Jurkat, Clone E6-1 (cell line): ENCODE data around the gene CUBN.

ENCODE experiments used
- DNase-seq: peaks from one replicate; pipeline ENCODE4 v3.0.0-alpha.2; 2011; ENCODE audit warnings: low read depth, low spot score
- H3K4me3 ChIP-seq: 2 replicates; pipeline ENCODE4 v1.5.1; 2011; ENCODE audit warnings: mild to moderate bottlenecking, low read length, control low read depth, moderate library complexity

CUBN gene

GRCh38 chr10:16910793-16911164 lies 218.8 kb downstream of the CUBN start:
- DNase-seq = no peak
- H3K4me3 ChIP-seq = no peak overlapping the region

GRCh38 chr10:16909961-16910792 lies 219.4 kb downstream of the CUBN start:
- no peak for DNase-seq
- no peak overlapping the region for H3K4me3 ChIP-seq

- no peak overlapping the region for H3K4me3 ChIP-seq
- DNase-seq = no peak
Measured at GRCh38 chr10:16909271-16909767, 220.3 kb downstream of the CUBN start.

DNA sequence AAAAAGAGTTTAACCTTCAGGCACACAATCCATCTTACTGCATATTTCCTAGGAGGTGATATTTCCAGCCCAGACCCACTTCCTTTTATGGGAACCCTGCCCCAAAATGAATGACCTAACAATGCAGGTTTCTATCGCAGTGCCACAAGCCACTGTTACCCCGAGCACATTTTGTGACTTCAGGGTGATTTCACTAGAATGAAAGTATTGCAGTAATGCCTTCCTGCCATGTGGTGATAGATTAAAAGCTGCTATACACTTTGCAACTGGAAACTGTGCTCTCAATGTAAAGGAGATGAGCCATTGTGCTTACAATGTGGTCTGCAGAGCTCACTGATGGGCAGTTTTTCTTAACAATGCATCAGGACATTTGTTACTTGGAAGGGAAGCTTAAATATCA lies 221.9 kb downstream of the CUBN start:
- DNase-seq = no peak
- H3K4me3 ChIP-seq = no peak overlapping the region

- no peak for DNase-seq
- no peak overlapping the region for H3K4me3 ChIP-seq
Measured at GRCh38 chr10:16905320-16905719, 224.3 kb downstream of the CUBN start.

GRCh38 chr10:16904639-16905061 lies 225.0 kb downstream of the CUBN start:
- no peak overlapping the region for H3K4me3 ChIP-seq
- peak; percentile 33 for DNase-seq

DNA sequence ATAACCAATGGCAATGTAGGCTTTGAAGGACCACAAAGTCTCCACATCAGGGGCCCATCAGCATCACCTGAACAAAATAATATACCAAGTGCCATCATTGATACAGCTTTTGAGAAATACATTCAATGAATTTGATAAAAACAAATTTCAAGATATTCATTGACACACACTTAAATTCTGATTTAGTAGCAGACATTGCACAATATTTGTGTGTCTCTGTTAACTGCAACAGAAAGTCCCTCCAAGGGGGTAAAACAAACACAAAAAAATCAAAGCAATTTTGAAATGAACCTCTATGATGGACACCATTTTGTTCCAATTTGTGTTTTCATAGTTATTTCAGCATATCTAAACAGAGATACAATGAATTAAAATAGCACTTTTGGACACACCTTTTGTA lies 225.6 kb downstream of the CUBN start:
- DNase-seq = no peak

GRCh38 chr10:16902606-16903005 lies 227.0 kb downstream of the CUBN start:
- DNase-seq = no peak

More for the DNA sequence above, 225.6 kb downstream of the CUBN start:
- no peak overlapping the region for H3K4me3 ChIP-seq

GRCh38 chr10:16901106-16901505 lies 228.5 kb downstream of the CUBN start:
- DNase-seq = no peak
- H3K4me3 ChIP-seq = no peak overlapping the region

More at GRCh38 chr10:16902606-16903005, 227.0 kb downstream of the CUBN start:
- no peak overlapping the region for H3K4me3 ChIP-seq

- no peak for DNase-seq
- H3K4me3 ChIP-seq = no peak overlapping the region
Measured at GRCh38 chr10:16896993-16897392, 232.6 kb downstream of the CUBN start.

DNA sequence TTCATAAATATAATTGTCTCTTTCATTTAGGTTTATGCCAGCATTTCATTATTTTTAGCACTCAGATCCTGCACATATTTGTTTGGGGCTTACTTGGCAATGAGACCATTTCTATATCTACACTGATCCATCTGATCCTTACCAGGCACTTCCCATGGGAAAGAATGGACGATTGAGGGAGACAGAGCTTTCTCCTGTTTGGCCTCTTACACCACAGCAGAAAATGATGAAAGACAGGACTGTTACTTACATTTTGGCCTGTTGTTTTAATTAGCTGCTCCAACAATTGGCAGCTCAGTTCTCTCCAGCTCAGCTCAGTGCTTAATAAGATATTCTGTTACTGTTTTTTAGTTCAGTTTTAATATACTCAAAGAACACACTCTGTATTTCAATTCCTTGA lies 234.8 kb downstream of the CUBN start:
- H3K4me3 ChIP-seq = no peak overlapping the region
- DNase-seq = no peak

DNA sequence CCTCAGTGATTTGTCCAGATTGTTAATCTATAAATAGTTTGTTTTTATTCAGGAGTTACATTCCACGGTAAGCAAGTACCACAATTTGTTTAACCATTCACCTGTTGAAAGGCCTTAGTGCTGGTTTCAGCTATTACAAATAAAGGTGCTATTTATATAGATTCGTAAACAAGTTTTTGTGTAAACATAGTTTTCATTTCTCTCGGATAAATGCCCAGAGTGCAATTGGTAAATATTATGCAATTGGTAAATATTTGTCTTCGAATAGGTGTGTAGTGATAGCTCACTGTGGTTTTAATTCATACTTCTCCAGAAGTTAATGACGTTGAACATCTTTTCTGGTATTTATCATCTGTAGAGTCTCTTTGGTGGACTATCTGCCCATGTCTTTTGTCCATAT lies 235.9 kb downstream of the CUBN start:
- DNase-seq = no peak
- H3K4me3 ChIP-seq = no peak overlapping the region

DNA sequence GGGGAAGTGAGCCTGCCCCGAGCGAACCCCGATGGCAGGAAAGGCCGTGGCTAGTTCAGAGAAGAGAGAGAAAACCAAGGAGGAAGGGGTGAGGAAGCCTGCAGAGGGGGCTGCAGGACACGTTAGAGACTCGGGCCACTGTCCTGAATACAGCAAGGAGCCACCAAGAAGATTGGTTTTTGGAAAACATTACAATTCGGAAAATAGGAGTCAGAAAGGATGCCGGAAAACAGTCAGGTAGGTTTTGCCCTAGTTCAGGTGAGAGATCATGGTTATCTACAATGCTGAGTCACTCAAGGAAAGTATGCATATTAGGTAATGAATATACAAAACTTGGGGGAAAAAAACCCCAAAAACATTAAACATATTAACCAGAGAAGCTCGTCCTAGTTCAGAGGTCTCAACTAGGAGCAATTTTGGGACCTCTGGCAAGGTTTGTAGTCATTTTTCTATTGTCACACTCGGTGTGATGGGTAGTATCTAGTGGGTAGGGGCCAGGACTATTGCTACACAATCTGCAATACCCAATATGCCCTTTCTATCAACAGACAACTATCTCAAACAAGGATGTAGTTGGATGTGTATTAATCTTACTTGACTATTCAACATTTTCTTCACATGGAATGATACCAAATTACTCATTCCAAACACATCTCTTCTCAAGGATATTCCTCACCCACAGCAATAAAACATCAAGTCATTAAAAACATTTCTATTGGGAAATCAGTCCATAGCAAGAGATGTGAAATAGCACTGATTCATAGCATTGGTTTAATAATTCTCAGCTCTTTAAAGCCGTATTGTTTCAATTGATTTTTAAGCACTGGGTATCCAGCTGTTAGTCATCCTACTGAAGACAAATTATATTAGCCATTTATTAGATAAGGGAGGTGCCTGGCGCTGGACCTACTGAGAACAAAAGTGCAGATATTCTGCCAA lies 238.0 kb downstream of the CUBN start:
- H3K4me3 ChIP-seq = no peak overlapping the region
- DNase-seq = no peak

- no peak for DNase-seq
- H3K4me3 ChIP-seq = no peak overlapping the region
Measured at GRCh38 chr10:16890691-16891090, 238.9 kb downstream of the CUBN start.

- DNase-seq = no peak
- no peak overlapping the region for H3K4me3 ChIP-seq
Measured at GRCh38 chr10:16887565-16887964, 242.0 kb downstream of the CUBN start.

- no peak for DNase-seq
- no peak overlapping the region for H3K4me3 ChIP-seq
Measured at GRCh38 chr10:16886031-16886430, 243.6 kb downstream of the CUBN start.

- DNase-seq = no peak
- H3K4me3 ChIP-seq = no peak overlapping the region
Measured at GRCh38 chr10:16884497-16884896, 245.1 kb downstream of the CUBN start.

DNA sequence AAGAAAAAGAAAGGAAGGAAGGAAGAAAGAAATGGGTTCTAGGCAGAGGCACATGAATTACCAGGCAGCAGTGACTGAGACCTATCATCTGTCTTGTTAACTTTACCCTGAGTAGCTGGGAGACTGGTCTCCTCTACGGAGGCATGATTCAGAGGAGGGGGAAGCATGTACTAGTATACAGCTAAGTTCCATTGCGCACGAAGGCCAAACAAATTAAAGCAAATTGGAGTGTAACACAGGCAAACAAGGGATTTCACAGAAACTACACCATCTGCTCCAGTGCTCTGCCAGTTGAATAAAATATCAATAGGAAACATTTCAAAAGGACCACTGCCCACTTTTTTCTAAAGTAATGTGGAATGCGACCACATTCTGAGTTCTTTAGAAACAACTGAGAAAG lies 246.5 kb downstream of the CUBN start:
- no peak for DNase-seq
- H3K4me3 ChIP-seq = no peak overlapping the region

GRCh38 chr10:16870331-16870730 lies 259.3 kb downstream of the CUBN start:
- no peak overlapping the region for H3K4me3 ChIP-seq
- no peak for DNase-seq

DNA sequence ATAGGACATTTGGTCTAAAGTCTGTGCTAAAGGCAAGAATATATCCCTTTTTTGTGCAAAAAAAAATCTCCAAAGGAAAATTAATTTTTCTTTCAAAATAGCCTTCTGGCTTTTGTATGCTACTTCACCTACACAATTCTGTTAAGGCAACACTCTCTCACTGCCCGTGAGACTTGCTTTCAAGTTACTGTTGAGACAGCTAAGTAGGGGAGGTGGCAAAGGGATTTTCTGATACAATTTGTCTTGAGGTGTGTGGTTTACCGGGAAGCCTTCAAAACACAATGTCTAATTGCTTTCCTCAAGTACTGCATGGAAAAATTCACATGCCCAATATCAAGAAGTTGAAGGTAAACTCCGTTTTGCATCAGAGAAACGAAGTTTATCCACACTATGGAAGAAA lies 261.6 kb downstream of the CUBN start:
- no peak overlapping the region for H3K4me3 ChIP-seq

More for the DNA sequence above, 261.6 kb downstream of the CUBN start:
- no peak for DNase-seq
